ENCODE data around the gene GP1BB. TPM values are rescaled to one million over a fixed set of nuclear protein-coding genes. Genes with fewer than 3 reads are reported as not detected.
A peak's percentile ranks its signal among the peaks of the same experiment; 100 is the strongest.

Gene GP1BB
- total RNA-seq, 1 donor: 2.1 TPM

- no peak overlapping the region for H3K4me3 ChIP-seq (ENCODE audit: low read depth, low read length)
- TF ChIP-seq CTCF (IDR thresholded peaks at IDR 0.05; ENCODE audit: insufficient read depth, low read length): no peak
- DNase-seq (ENCODE audit: low read depth): no peak
Measured at GRCh38 chr22:19688301-19689290, 34.7 kb upstream of the GP1BB start.

DNA sequence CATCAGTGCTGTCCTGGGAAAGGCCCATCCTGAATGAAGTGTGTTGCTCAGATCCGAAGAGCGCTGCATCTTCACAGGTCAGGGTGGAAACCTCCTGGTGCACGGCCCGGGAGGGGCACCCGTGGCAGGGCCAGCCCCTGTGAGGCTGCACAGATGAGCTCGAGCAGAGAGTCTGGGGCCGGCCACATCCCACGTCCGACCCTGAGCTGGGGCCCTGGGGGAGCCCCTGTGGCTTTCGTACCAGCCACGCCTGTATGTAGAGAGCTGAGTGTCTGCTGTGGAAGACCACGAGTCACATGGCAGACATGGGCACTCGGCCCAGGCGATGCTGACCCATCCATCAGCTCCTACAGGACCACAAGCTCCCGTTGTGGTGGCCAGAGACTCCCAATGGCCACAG, 33.9 kb upstream of the GP1BB start:
- DNase-seq (ENCODE audit: low read depth): no peak
- no peak for TF ChIP-seq CTCF (IDR thresholded peaks at IDR 0.05; ENCODE audit: insufficient read depth, low read length)
- no peak overlapping the region for H3K4me3 ChIP-seq (ENCODE audit: low read depth, low read length)

DNA sequence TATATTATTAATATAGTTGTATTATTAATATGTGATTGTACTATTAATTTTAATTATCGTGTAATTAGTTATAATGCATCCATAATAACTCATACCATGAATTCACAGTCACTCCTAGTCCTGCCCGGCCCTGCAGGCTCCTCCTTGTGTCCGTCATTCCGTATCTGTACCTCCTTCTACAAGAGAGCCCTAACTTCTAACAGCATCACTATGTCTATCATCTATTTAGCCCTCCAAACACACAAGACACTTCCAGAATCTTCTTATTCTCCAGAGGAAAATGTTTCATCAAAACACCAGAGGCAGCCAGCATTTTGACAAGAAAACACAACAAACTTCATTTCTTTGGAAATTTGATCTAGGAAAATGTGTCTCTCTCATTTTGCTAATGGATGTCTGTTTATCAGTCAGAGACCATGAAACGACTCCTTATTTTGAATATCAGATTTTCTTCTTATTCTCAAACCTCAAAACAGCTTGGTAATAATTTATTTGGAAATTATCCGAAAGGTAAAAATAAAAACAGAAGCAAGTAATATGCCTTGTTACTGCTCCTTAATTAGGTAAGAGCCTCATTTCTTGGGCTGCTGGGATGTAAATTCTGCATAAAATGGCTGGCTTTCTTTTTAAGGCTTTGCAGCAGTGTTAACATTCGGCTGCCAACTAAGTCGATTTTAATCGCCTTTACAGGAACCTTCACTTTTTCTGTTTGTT, 32.2 kb upstream of the GP1BB start:
- no peak for TF ChIP-seq CTCF (IDR thresholded peaks at IDR 0.05; ENCODE audit: insufficient read depth, low read length)
- DNase-seq (ENCODE audit: low read depth): no peak
- peak overlapping the region; percentile 37 for H3K4me3 ChIP-seq (ENCODE audit: low read depth, low read length)

DNA sequence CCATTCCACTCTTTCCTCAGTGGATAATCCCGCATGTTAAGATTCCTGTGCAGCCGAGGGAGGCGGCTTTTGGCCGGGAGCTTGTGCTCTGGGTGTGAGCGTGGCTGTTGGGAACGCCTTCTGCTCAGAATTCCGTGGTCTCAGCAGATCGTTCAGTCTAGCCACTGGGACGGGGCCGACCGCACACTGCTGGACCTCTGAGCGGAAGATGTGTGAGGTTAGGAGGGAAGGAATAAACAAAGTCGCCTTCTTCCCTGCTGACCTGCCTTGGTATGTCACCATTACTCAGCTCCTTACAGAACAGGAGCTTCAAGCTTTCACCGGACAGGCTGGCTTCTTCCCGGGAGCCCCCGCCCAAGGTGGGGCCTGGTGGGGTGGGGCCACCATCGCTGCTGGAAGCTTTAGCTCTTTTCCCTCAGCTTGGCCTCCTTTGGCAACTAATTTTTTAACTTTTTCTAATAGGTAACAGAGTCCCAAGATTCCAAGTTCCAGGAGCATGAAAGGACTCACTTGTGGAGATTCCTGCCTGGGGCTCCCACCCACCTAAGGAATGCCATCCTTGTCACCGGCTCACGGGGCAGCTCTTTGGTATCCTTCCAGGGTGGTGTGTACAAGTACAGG, 31.5 kb upstream of the GP1BB start:
- H3K4me3 ChIP-seq (ENCODE audit: low read depth, low read length): peak overlapping the region; percentile 37

GRCh38 chr22:19693581-19693980, 29.8 kb upstream of the GP1BB start:
- H3K4me3 ChIP-seq (ENCODE audit: low read depth, low read length): no peak overlapping the region
- DNase-seq (ENCODE audit: low read depth): no peak
- no peak for TF ChIP-seq CTCF (IDR thresholded peaks at IDR 0.05; ENCODE audit: insufficient read depth, low read length)

More for the DNA sequence above, 31.5 kb upstream of the GP1BB start:
- TF ChIP-seq CTCF (IDR thresholded peaks at IDR 0.05; ENCODE audit: insufficient read depth, low read length): no peak
- DNase-seq (ENCODE audit: low read depth): peak; percentile 52

- H3K4me3 ChIP-seq (ENCODE audit: low read depth, low read length): no peak overlapping the region
- no peak for TF ChIP-seq CTCF (IDR thresholded peaks at IDR 0.05; ENCODE audit: insufficient read depth, low read length)
- DNase-seq (ENCODE audit: low read depth): no peak
Measured at GRCh38 chr22:19693981-19694670, 29.2 kb upstream of the GP1BB start.

All from fibroblast of the aortic adventitia (primary cell).